GM13977 (cell line): ENCODE data around the gene ATXN7L1.

ENCODE experiments used
- DNase-seq: peaks from one replicate; pipeline ENCODE4 v3.0.0; 2012; ENCODE audit warnings: low spot score
- in situ Hi-C: fragments of 300-500 bp; cut with MboI; formaldehyde crosslinking; loops from one replicate; pipeline ENCODE4 v1.12.0; 2022; ENCODE audit warnings: low sequenced_read_pairs, low pct_unique_long_range_greater_than_20kb, mixed read lengths, inconsistent platforms; ENCODE audit not compliant: unreplicated experiment
- TF ChIP-seq, protein P1 (sequence below): IDR thresholded peaks from 2 replicates; pipeline ENCODE4 v1.5.1; 2012; ENCODE audit warnings: mild to moderate bottlenecking, control low read depth; ENCODE audit not compliant: insufficient read depth; ENCODE audit errors: extremely low read depth, missing control alignments

ATXN7L1 gene

DNA sequence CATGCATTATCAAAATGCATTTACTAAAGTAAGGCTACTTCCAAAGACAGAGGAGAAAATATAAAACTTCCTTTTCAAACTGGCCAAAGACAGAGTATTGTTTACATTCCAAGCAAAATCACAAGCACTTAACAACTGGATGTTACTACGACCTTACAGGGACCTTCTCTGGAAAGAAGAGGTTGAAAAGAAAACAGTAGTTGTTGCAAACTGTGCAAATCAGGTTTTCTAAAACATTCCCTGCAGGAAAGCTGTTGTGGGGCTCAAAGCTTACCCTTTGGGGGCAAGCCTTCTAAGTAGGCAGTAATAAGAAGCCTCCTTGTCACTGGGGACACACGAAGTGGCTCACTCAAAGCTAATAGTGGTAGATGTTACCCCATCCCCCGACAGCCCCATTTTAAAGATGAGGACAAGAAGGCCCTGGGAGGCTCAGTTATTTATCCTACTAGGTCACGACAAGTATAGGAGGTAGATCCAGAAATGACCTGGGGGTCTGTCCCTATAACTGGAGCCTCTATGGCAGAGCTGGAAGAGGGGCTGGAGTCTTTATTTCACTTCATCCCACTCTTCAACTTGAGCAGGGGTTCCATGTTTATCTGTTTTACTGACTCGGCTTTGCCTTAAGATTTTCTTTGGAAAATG, 46.6 kb downstream of the ATXN7L1 start:
- TF ChIP-seq, protein P1, sequence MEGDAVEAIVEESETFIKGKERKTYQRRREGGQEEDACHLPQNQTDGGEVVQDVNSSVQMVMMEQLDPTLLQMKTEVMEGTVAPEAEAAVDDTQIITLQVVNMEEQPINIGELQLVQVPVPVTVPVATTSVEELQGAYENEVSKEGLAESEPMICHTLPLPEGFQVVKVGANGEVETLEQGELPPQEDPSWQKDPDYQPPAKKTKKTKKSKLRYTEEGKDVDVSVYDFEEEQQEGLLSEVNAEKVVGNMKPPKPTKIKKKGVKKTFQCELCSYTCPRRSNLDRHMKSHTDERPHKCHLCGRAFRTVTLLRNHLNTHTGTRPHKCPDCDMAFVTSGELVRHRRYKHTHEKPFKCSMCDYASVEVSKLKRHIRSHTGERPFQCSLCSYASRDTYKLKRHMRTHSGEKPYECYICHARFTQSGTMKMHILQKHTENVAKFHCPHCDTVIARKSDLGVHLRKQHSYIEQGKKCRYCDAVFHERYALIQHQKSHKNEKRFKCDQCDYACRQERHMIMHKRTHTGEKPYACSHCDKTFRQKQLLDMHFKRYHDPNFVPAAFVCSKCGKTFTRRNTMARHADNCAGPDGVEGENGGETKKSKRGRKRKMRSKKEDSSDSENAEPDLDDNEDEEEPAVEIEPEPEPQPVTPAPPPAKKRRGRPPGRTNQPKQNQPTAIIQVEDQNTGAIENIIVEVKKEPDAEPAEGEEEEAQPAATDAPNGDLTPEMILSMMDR, result no peak
- DNase-seq, result no peak
- in situ Hi-C loops, result no loop called here

DNA sequence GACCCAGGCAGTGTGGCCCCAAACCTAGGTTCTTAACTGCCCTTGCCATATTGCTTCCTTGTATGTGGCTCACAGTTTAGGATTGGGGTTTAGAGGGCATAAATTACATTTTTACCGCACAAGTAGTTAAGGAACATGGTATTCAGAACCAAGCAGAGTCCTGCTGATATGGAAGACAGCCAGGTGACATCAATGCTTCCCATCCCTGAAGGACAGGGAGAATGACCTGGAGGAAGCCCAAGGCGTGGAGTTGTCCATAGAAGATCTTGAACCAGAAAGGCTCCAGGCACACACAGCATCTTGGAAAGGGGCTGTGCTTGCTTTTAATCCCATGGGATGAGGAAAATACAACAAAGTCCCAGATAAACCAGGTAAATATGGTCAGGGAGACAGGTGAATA, 48.3 kb downstream of the ATXN7L1 start:
- TF ChIP-seq, protein P1, result no peak
- in situ Hi-C loops, result no loop called here
- DNase-seq, result no peak

DNA sequence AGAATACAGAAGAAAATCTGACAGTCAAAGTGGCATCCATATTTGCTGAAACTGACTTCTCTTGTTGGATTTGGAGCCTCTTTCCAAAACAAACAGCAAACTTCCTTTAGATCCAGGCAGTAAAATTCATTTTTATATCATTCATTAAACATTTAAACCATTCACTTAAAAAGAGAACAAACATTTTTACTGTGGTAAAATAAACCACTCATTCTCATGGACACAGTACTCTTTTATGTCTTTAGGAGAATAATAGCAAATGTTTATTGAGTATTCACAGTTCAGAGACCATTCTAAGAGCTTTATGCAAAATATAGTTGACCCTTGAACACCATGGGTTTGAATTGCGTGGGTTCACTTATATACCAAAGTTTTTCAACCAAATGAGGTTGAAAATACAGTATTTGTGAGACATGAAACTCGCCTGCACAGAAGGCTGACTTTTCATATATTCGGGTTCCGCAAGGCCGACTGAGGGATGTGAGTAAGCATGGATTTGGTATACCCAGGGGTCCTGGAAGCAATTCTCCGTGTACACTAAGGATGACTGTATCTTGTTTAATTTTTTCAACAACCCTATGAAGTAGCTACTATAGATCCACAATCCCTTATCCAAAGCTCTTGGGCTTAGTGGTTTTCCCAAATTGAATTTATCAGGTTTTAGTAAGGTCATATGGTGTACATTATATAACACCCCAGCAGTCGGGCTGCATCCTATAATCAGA, 49.1 kb downstream of the ATXN7L1 start:
- in situ Hi-C loops, result no loop called here
- TF ChIP-seq, protein P1, result no peak
- no peak for DNase-seq

DNA sequence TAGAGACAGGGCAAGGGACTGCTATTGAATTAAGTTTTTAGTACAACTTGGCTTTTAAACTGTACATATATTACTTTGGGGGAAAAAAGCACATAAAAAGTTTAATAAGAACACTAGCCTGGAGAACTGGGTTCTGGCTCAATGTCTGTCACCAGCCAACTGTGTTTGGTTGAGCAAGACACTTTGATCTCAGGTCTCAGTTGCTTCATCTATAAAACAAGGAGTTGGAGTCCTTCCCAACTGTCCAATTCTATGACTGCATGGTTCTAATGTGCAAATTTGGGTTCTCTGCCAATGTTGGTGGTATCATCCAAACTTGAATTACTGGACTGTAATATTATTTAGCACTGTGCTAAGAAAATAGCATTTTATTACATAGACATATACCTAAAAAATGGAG, 50.3 kb downstream of the ATXN7L1 start:
- in situ Hi-C loops, result no loop called here
- no peak for DNase-seq
- TF ChIP-seq, protein P1, result no peak

DNA sequence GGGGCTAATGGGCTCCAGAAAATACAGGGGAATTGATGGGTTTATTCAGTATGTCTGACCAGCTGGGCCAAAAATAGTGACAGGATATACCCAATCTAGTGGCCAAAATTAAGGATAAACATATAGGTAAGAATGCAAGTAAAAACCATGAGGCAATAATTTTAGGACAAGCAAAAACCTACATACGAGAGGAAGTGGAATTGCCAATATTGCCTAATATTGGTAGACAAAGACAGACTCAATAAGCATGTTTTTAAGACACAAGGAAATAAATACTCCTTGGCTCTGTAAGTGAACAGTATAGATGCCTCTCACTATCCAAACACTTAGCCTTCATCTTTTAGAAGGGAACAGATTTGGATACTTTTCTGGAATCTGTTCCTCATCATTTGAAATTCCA, 51.0 kb downstream of the ATXN7L1 start:
- in situ Hi-C loops, result no loop called here
- TF ChIP-seq, protein P1, result no peak
- no peak for DNase-seq

DNA sequence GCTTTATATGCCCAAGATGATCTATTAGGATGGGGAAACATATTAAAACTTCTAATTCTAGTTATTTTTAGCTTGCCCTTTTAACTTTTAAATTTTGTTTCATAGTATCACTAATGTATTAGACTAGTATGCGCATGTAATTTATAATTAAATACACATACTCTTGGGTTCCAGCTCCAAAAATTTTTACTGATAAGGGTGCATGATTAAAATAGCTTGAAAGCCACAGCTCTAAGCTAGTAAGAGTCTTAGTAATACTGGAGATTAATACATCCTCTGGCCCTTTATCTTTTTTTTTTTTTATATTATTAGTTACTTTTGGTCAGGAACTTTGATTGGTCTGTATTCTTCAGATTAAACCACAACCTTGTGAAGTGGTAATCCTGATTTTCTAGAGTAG, 53.6 kb downstream of the ATXN7L1 start:
- TF ChIP-seq, protein P1, result no peak
- DNase-seq, result no peak
- in situ Hi-C loops, result no loop called here

DNA sequence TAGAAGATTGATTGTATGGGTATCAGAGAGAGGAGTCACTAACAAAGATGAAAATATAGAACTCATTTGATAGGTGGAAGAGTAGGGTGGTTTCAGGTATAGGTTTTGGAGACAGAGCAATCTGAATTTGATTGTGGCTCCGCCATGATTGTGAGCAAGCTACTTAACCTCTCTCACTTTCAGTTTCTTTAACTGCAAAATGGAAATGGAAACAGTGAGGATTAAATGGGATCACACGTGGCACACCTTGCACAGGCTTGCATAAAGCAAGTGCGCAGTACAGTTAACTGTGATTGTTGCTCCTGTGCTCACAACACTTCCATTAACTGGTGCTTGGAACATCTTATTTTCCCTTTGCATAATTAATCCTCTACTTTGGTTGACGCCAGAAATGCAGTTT, 54.9 kb downstream of the ATXN7L1 start:
- no peak for DNase-seq
- TF ChIP-seq, protein P1, result no peak
- in situ Hi-C loops, result no loop called here
